ENCODE measurements around the gene KCNQ1.

- no peak for TF ChIP-seq CTCF (IDR thresholded peaks at IDR 0.05)
- TF ChIP-seq POLR2A (IDR thresholded peaks at IDR 0.05) = no peak
Observed at GRCh38 chr11:2571598-2572281, 126.9 kb downstream of the KCNQ1 start.

Data from lower leg skin (tissue), 3 donors.